HG02763 (cell line): ENCODE measurements around the gene RNF223.
"Not testable (repeated sequence)": the region's sequence is repeated elsewhere in the genome, so short reads cannot be mapped to it uniquely, and the experiment has no call there.

Source experiments
- ATAC-seq: cut with Tn5 transposase; IDR thresholded peaks from one replicate; pipeline ENCODE4 v1.9.1; 2021; ENCODE audit warnings: mild to moderate bottlenecking, moderate library complexity; ENCODE audit not compliant: unreplicated experiment

The RNF223 gene

GRCh38 chr1:1061682-1062345 is 12.3 kb downstream of the RNF223 start:
- ATAC-seq: no peak

- ATAC-seq: no peak
Observed at GRCh38 chr1:1060281-1061000, 13.7 kb downstream of the RNF223 start.

- peak; percentile 59 for ATAC-seq
Observed at GRCh38 chr1:1059494-1060280, 14.4 kb downstream of the RNF223 start.

GRCh38 chr1:1058921-1059493 is 15.1 kb downstream of the RNF223 start:
- peak; percentile 25 for ATAC-seq

- ATAC-seq: no peak
Observed at GRCh38 chr1:1058088-1058905, 15.8 kb downstream of the RNF223 start.

GRCh38 chr1:1057769-1058087 is 16.4 kb downstream of the RNF223 start:
- ATAC-seq: not testable (repeated sequence)

- no peak for ATAC-seq
Observed at GRCh38 chr1:1055841-1056736, 18.0 kb downstream of the RNF223 start.

GRCh38 chr1:1054971-1055370 is 19.1 kb downstream of the RNF223 start:
- ATAC-seq: no peak

- no peak for ATAC-seq
Observed at GRCh38 chr1:1054099-1054700, 19.9 kb downstream of the RNF223 start.

GRCh38 chr1:1053682-1054081 is 20.4 kb downstream of the RNF223 start:
- ATAC-seq: no peak

GRCh38 chr1:1053022-1053421 is 21.1 kb downstream of the RNF223 start:
- ATAC-seq: no peak

- no peak for ATAC-seq
Observed at GRCh38 chr1:1052003-1052840, 21.9 kb downstream of the RNF223 start.

GRCh38 chr1:1051127-1051810 is 22.8 kb downstream of the RNF223 start:
- ATAC-seq: no peak

- no peak for ATAC-seq
Observed at GRCh38 chr1:1050577-1051052, 23.5 kb downstream of the RNF223 start.

GRCh38 chr1:1049318-1050165 is 24.6 kb downstream of the RNF223 start:
- ATAC-seq: no peak

- ATAC-seq: no peak
Observed at GRCh38 chr1:1048765-1049164, 25.3 kb downstream of the RNF223 start.

GRCh38 chr1:1047963-1048362 is 26.1 kb downstream of the RNF223 start:
- ATAC-seq: no peak
